HepG2 (cell line): ENCODE data around the gene HSF4. TPM values are rescaled to one million over a fixed set of nuclear protein-coding genes. Genes with fewer than 3 reads are reported as not detected.

Source experiments
- DNMT1 ChIP-seq: sonication (generic); formaldehyde crosslinking; IDR thresholded peaks from 2 replicates; pipeline ENCODE4 v1.5.1; 2020; ENCODE audit warnings: mild to moderate bottlenecking, missing genetic modification reagents
- FOXM1 ChIP-seq: sonication (generic); formaldehyde crosslinking; IDR thresholded peaks from 2 replicates; pipeline ENCODE4 v1.5.0; 2020; ENCODE audit warnings: missing genetic modification reagents
- GFI1 ChIP-seq: sonication (generic); formaldehyde crosslinking; IDR thresholded peaks from 2 replicates; pipeline ENCODE4 v1.5.0; 2020; ENCODE audit warnings: missing genetic modification reagents, mild to moderate bottlenecking, borderline replicate concordance
- KAT8 ChIP-seq: IDR thresholded peaks from 2 replicates; pipeline ENCODE4 v1.6.1; 2016; ENCODE audit warnings: missing genetic modification reagents, missing compliant biosample characterization
- MAZ ChIP-seq, 2 experiments: sonication (generic) in 1 of 2; formaldehyde crosslinking in 1 of 2; IDR thresholded peaks; 2 replicates each; pipeline versions ENCODE4 v1.5.0 to v1.6.1; 2012 to 2020; ENCODE audit warnings: low read depth in 2 of 2, mild to moderate bottlenecking in 2 of 2, borderline replicate concordance in 1 of 2, improper control_type of control experiment in 1 of 2, low read length in 1 of 2, missing genetic modification reagents in 1 of 2, moderate library complexity in 1 of 2
- PAX8 ChIP-seq: sonication (generic); formaldehyde crosslinking; IDR thresholded peaks from 2 replicates; pipeline ENCODE4 v1.8.0; 2022; ENCODE audit warnings: mild to moderate bottlenecking, missing genetic modification reagents, borderline replicate concordance
- PHF21A ChIP-seq: sonication (generic); formaldehyde crosslinking; IDR thresholded peaks from 2 replicates; pipeline ENCODE4 v1.5.0; 2020; ENCODE audit warnings: mild to moderate bottlenecking, missing genetic modification reagents
- RFX5 ChIP-seq: IDR thresholded peaks from 2 replicates; pipeline ENCODE4 v1.6.1; 2011; ENCODE audit warnings: low read depth, low read length, improper control_type of control experiment
- SMARCC2 ChIP-seq: fragments of 450-650 bp; IDR thresholded peaks from 2 replicates; pipeline ENCODE4 v1.6.1; 2017; ENCODE audit warnings: antibody characterized with exemption, mild to moderate bottlenecking
- ZNF251 ChIP-seq: sonication (generic); formaldehyde crosslinking; IDR thresholded peaks from 2 replicates; pipeline ENCODE4 v1.9.0; 2021; ENCODE audit warnings: mild to moderate bottlenecking, missing genetic modification reagents
- ZNF253 ChIP-seq: sonication (generic); formaldehyde crosslinking; IDR thresholded peaks from 2 replicates; pipeline ENCODE4 v1.8.0; 2022; ENCODE audit warnings: mild to moderate bottlenecking, missing genetic modification reagents, borderline replicate concordance
- ZNF720 ChIP-seq: sonication (generic); formaldehyde crosslinking; IDR thresholded peaks from 2 replicates; pipeline ENCODE4 v1.4.0; 2020; ENCODE audit warnings: missing genetic modification reagents
- polyA plus RNA-seq, 8 experiments: library from polyadenylated mRNA; depleted of rRNA in 3 of 8; stranded (reverse) in 7 of 8; unstranded in 1 of 8; fragments of >200 nt; fragmentation: Illumina TruSeq in 4 of 8; extraction: Trizol in 4 of 8; gene quantifications; 2 replicates each; pipeline versions ENCODE4 v1.2.1 to v1.2.3, GENCODE V29; 2011 to 2016; ENCODE audit warnings: low read depth in 4 of 8, missing spikeins in 1 of 8, mixed read lengths in 1 of 8; ENCODE audit not compliant: insufficient read depth in 1 of 8
- total RNA-seq, 5 experiments: library from RNA; depleted of rRNA; stranded (reverse); fragments of >200 nt; fragmentation: Illumina TruSeq; extraction: Trizol; gene quantifications; 2 replicates each; pipeline ENCODE4 v1.2.3, GENCODE V29; 2016; ENCODE audit warnings: low read depth in 1 of 5
- TF ChIP-seq, protein P1 (sequence below): sonication (generic); formaldehyde crosslinking; IDR thresholded peaks from 2 replicates; pipeline ENCODE4 v1.4.0; 2020; ENCODE audit warnings: missing genetic modification reagents
- TF ChIP-seq, protein P2 (sequence below): sonication (generic); formaldehyde crosslinking; IDR thresholded peaks from 2 replicates; pipeline ENCODE4 v1.9.0; 2021; ENCODE audit warnings: missing genetic modification reagents, borderline replicate concordance
- TF ChIP-seq, protein P3 (sequence below): sonication (generic); formaldehyde crosslinking; IDR thresholded peaks from 2 replicates; pipeline ENCODE4 v1.4.0; 2020; ENCODE audit warnings: missing genetic modification reagents

HSF4 gene
- total and polyA plus RNA-seq, 2 of the 13 experiments (the other 11 are each of a cell fraction or from before 2014, with no cell fraction given), result 3.5 to 16.9 TPM

DNA sequence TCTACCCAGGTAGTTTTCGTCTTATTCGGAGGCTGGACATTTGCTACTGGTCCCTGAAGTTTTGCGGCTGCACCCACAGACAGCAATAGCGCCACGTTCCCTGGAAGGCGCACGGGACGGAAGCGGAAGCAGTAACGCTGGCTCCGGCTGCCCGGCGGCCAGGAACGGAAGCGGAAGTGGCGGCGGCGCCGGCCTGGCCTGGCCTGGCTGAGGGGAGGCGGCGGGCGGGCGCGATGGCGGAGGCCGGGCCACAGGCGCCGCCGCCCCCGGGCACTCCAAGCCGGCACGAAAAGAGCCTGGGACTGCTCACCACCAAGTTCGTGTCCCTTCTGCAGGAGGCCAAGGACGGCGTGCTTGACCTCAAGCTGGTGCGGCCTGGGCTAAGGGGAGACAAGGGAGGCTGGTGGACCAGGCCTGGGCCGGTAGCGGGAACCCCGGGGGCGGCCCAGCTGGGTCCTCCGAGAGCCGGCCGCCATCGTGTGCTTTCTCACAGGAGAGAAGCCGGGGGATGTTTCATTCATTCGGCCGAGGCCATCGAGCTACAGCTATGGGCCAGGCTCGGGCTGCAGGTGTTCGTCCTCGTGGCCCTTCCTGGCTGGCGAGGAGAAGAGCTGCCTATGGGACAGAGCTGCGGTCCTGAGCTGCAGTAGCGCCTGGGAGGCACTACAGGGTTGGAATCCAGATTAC, 27.6 kb downstream of the HSF4 start, which contains the start of gene E2F4 (continued):
- TF ChIP-seq, protein P1, sequence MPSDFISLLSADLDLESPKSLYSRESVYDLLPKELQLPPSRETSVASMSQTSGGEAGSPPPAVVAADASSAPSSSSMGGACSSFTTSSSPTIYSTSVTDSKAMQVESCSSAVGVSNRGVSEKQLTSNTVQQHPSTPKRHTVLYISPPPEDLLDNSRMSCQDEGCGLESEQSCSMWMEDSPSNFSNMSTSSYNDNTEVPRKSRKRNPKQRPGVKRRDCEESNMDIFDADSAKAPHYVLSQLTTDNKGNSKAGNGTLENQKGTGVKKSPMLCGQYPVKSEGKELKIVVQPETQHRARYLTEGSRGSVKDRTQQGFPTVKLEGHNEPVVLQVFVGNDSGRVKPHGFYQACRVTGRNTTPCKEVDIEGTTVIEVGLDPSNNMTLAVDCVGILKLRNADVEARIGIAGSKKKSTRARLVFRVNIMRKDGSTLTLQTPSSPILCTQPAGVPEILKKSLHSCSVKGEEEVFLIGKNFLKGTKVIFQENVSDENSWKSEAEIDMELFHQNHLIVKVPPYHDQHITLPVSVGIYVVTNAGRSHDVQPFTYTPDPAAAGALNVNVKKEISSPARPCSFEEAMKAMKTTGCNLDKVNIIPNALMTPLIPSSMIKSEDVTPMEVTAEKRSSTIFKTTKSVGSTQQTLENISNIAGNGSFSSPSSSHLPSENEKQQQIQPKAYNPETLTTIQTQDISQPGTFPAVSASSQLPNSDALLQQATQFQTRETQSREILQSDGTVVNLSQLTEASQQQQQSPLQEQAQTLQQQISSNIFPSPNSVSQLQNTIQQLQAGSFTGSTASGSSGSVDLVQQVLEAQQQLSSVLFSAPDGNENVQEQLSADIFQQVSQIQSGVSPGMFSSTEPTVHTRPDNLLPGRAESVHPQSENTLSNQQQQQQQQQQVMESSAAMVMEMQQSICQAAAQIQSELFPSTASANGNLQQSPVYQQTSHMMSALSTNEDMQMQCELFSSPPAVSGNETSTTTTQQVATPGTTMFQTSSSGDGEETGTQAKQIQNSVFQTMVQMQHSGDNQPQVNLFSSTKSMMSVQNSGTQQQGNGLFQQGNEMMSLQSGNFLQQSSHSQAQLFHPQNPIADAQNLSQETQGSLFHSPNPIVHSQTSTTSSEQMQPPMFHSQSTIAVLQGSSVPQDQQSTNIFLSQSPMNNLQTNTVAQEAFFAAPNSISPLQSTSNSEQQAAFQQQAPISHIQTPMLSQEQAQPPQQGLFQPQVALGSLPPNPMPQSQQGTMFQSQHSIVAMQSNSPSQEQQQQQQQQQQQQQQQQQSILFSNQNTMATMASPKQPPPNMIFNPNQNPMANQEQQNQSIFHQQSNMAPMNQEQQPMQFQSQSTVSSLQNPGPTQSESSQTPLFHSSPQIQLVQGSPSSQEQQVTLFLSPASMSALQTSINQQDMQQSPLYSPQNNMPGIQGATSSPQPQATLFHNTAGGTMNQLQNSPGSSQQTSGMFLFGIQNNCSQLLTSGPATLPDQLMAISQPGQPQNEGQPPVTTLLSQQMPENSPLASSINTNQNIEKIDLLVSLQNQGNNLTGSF (CRISPR knock-in tag), result no peak; the same call in none of the 2 replicates
- peak; percentile 25; the same call in 1 of the 2 replicates for TF ChIP-seq ZNF253 (CRISPR knock-in tag)
- no peak for TF ChIP-seq ZNF251 (CRISPR knock-in tag)
- peak; percentile 52; the same call in 1 of the 2 replicates for TF ChIP-seq MAZ (IDR thresholded peaks at IDR 0.05; ENCODE audit: borderline replicate concordance, low read depth, low read length)
- TF ChIP-seq MAZ (CRISPR knock-in tag; IDR thresholded peaks at IDR 0.05; ENCODE audit: low read depth), result peak; percentile 73; the same call in 1 of the 2 replicates
- TF ChIP-seq PHF21A (CRISPR knock-in tag), result no peak
- TF ChIP-seq, protein P2, sequence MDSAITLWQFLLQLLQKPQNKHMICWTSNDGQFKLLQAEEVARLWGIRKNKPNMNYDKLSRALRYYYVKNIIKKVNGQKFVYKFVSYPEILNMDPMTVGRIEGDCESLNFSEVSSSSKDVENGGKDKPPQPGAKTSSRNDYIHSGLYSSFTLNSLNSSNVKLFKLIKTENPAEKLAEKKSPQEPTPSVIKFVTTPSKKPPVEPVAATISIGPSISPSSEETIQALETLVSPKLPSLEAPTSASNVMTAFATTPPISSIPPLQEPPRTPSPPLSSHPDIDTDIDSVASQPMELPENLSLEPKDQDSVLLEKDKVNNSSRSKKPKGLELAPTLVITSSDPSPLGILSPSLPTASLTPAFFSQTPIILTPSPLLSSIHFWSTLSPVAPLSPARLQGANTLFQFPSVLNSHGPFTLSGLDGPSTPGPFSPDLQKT (CRISPR knock-in tag), result peak; percentile 58; the same call in 1 of the 2 replicates
- no peak for TF ChIP-seq PAX8 (CRISPR knock-in tag)
- TF ChIP-seq SMARCC2, result no peak
- no peak for TF ChIP-seq ZNF720 (CRISPR knock-in tag)
- TF ChIP-seq FOXM1, result no peak
- no peak; the same call in 1 of the 2 replicates for TF ChIP-seq GFI1 (CRISPR knock-in tag)
- TF ChIP-seq DNMT1, result peak; percentile 85; the same call in 1 of the 2 replicates
- 0 out of 2 replicates have a peak, but pooled peaks have one; percentile 47 for TF ChIP-seq RFX5
- peak; percentile 98 for TF ChIP-seq KAT8 (CRISPR knock-in tag)
- TF ChIP-seq, protein P3, sequence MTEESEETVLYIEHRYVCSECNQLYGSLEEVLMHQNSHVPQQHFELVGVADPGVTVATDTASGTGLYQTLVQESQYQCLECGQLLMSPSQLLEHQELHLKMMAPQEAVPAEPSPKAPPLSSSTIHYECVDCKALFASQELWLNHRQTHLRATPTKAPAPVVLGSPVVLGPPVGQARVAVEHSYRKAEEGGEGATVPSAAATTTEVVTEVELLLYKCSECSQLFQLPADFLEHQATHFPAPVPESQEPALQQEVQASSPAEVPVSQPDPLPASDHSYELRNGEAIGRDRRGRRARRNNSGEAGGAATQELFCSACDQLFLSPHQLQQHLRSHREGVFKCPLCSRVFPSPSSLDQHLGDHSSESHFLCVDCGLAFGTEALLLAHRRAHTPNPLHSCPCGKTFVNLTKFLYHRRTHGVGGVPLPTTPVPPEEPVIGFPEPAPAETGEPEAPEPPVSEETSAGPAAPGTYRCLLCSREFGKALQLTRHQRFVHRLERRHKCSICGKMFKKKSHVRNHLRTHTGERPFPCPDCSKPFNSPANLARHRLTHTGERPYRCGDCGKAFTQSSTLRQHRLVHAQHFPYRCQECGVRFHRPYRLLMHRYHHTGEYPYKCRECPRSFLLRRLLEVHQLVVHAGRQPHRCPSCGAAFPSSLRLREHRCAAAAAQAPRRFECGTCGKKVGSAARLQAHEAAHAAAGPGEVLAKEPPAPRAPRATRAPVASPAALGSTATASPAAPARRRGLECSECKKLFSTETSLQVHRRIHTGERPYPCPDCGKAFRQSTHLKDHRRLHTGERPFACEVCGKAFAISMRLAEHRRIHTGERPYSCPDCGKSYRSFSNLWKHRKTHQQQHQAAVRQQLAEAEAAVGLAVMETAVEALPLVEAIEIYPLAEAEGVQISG (CRISPR knock-in tag), result peak; percentile 97
